GM23338 (cell line): Measurements from ENCODE around the gene ARFIP1. TPM values are rescaled to one million over a fixed set of nuclear protein-coding genes. Genes with fewer than 3 reads are reported as not detected.

Source experiments
- ATAC-seq: fragments of 200-7000 bp; cut with Tn5 transposase; 3 replicates; pipeline ENCODE4 v1.9.1; 2020
- DNase-seq: peaks from one replicate; pipeline ENCODE4 v3.0.0-alpha.2; 2015; ENCODE audit warnings: low spot score
- H2AFZ ChIP-seq: fragments of 200-600 bp; sonication (generic); 2 replicates; pipeline ENCODE4 v1.8.0; 2016; ENCODE audit warnings: antibody characterized with exemption, mild to moderate bottlenecking, moderate library complexity
- H3F3A ChIP-seq: fragments of 200-600 bp; sonication (generic); replicated peaks from 2 replicates; pipeline ENCODE4 v1.8.0; 2017; ENCODE audit warnings: antibody characterized with exemption, mixed run types, low read depth
- H3K27ac ChIP-seq: fragments of 200-600 bp; sonication (generic); 2 replicates; pipeline ENCODE4 v1.6.1; 2016; ENCODE audit warnings: low read depth
- H3K27me3 ChIP-seq: fragments of 200-600 bp; sonication (generic); 2 replicates; pipeline ENCODE4 v1.8.0; 2016; ENCODE audit warnings: mild to moderate bottlenecking, mixed run types, moderate library complexity; ENCODE audit not compliant: insufficient read depth
- H3K36me3 ChIP-seq: fragments of 200-600 bp; sonication (generic); 2 replicates; pipeline ENCODE4 v1.8.0; 2016; ENCODE audit warnings: mild to moderate bottlenecking; ENCODE audit not compliant: insufficient read depth
- H3K4me1 ChIP-seq: fragments of 200-600 bp; sonication (generic); 2 replicates; pipeline ENCODE4 v1.8.0; 2016; ENCODE audit warnings: mild to moderate bottlenecking, moderate library complexity; ENCODE audit not compliant: insufficient read depth
- H3K4me2 ChIP-seq: fragments of 200-600 bp; sonication (generic); 2 replicates; pipeline ENCODE4 v1.7.1; 2017; ENCODE audit warnings: mixed run types
- H3K4me3 ChIP-seq: fragments of 200-600 bp; sonication (generic); 2 replicates; pipeline ENCODE4 v1.6.1; 2016; ENCODE audit warnings: mixed run types
- H3K79me2 ChIP-seq: fragments of 200-600 bp; sonication (generic); replicated peaks from 2 replicates; pipeline ENCODE4 v1.8.0; 2017; ENCODE audit warnings: mild to moderate bottlenecking; ENCODE audit not compliant: insufficient read depth
- H3K9me2 ChIP-seq: fragments of 200-600 bp; sonication (generic); 2 replicates; pipeline ENCODE4 v1.8.0; 2017; ENCODE audit not compliant: insufficient read depth
- H4K20me1 ChIP-seq: fragments of 200-600 bp; sonication (generic); replicated peaks from 2 replicates; pipeline ENCODE4 v1.8.0; 2017; ENCODE audit warnings: mild to moderate bottlenecking; ENCODE audit not compliant: insufficient read depth
- H3K27ac Mint-ChIP-seq: 2 replicates; pipeline ENCODE4 v1.8.0; 2020; ENCODE audit warnings: inconsistent platforms, mild to moderate bottlenecking, moderate library complexity, mixed read lengths
- H3K27me3 Mint-ChIP-seq: 3 replicates; pipeline ENCODE4 v1.8.0; 2022; ENCODE audit warnings: low read depth, mild to moderate bottlenecking, moderate library complexity, mixed read lengths, inconsistent platforms; ENCODE audit not compliant: insufficient read depth, poor library complexity
- H3K36me3 Mint-ChIP-seq: 3 replicates; pipeline ENCODE4 v1.8.0; 2021; ENCODE audit warnings: low read depth, mild to moderate bottlenecking, inconsistent platforms, moderate library complexity, mixed read lengths
- H3K4me1 Mint-ChIP-seq: 3 replicates; pipeline ENCODE4 v1.8.0; 2020; ENCODE audit warnings: mild to moderate bottlenecking, inconsistent platforms, mixed read lengths
- H3K4me3 Mint-ChIP-seq: 3 replicates; pipeline ENCODE4 v1.8.0; 2021; ENCODE audit warnings: moderate library complexity, mild to moderate bottlenecking, inconsistent platforms, mixed read lengths
- H3K9me3 Mint-ChIP-seq: 3 replicates; pipeline ENCODE4 v1.8.0; 2020; ENCODE audit warnings: moderate library complexity, mild to moderate bottlenecking, inconsistent platforms, mixed read lengths
- CTCF ChIP-seq, 2 experiments: fragments of 200-600 bp in 1 of 2; sonication (generic) in 1 of 2; conservative IDR thresholded peaks; 2 replicates each; pipeline versions ENCODE4 v1.5.1 to v1.6.1; 2016 to 2017; ENCODE audit warnings: antibody characterized with exemption in 2 of 2, low read depth in 2 of 2, mild to moderate bottlenecking in 2 of 2, moderate library complexity in 1 of 2
- ETS1 ChIP-seq: IDR thresholded peaks from 2 replicates; pipeline ENCODE4 v1.6.1; 2016; ENCODE audit warnings: antibody characterized with exemption
- EZH2 ChIP-seq: fragments of 200-600 bp; sonication (generic); IDR thresholded peaks from one replicate; pipeline ENCODE4 v1.8.0; 2017; ENCODE audit warnings: antibody characterized with exemption, mild to moderate bottlenecking, low read depth; ENCODE audit not compliant: unreplicated experiment
- EZH2phosphoT487 ChIP-seq: fragments of 200-600 bp; sonication (generic); IDR thresholded peaks from one replicate; pipeline ENCODE4 v1.8.1; 2018; ENCODE audit warnings: antibody characterized with exemption; ENCODE audit not compliant: unreplicated experiment
- POLR2AphosphoS5 ChIP-seq: IDR thresholded peaks from 2 replicates; pipeline ENCODE4 v1.6.1; 2016; ENCODE audit warnings: antibody characterized with exemption, low read depth
- REST ChIP-seq: IDR thresholded peaks from one replicate; pipeline ENCODE4 v1.6.1; 2018; ENCODE audit warnings: antibody characterized with exemption; ENCODE audit not compliant: unreplicated experiment
- STAT1 ChIP-seq: IDR thresholded peaks from one replicate; pipeline ENCODE4 v1.6.1; 2016; ENCODE audit warnings: antibody characterized with exemption; ENCODE audit not compliant: unreplicated experiment
- ZNF114 ChIP-seq: fragments of 250-450 bp; sonication (Bioruptor Pico); IDR thresholded peaks from 2 replicates; pipeline ENCODE4 v1.5.0; 2020; ENCODE audit warnings: mild to moderate bottlenecking, moderate library complexity
- ZNF331 ChIP-seq: fragments of 250-450 bp; sonication (Bioruptor Pico); IDR thresholded peaks from 2 replicates; pipeline ENCODE4 v1.5.0; 2020; ENCODE audit warnings: low read depth, mild to moderate bottlenecking, moderate library complexity
- polyA plus RNA-seq: library from polyadenylated mRNA; unstranded; fragments of >200 nt; fragmentation: Nextera tagmentation; extraction: Ambion mirVana; gene quantifications from 2 replicates; pipeline ENCODE4 v1.2.1, GENCODE V29; 2016
- total RNA-seq: library from RNA; depleted of rRNA; stranded (reverse); fragments of >200 nt; shearing (Covaris generic); gene quantifications from 2 replicates; pipeline ENCODE4 v1.2.3, GENCODE V29; 2014

The ARFIP1 gene
- total and polyA plus RNA-seq, 2 experiments from 2014 or later: 46.0 to 49.6 TPM

- TF ChIP-seq REST: no peak
- no peak for TF ChIP-seq EZH2
Observed at GRCh38 chr4:152856960-152857359, 77.2 kb downstream of the ARFIP1 start (continued).

GRCh38 chr4:152858934-152859333 is 79.2 kb downstream of the ARFIP1 start:
- peaks cover 29% of the 10 kb centered on the region for H3K4me1 ChIP-seq
- H3K4me2 ChIP-seq: no peak overlapping the region
- H2AFZ ChIP-seq: no peak overlapping the region
- Mint-ChIP-seq H3K27ac (no peak overlapping the region), H3K36me3 (peaks cover 12% of the 10 kb centered on the region), H3K4me1 (peaks cover 32% of the 10 kb centered on the region), H3K27me3 (no peaks in the 10 kb centered on the region), H3K4me3 (no peak overlapping the region), H3K9me3 (peaks cover 10% of the 10 kb centered on the region)
- no peaks in the 10 kb centered on the region for H3F3A ChIP-seq
- H3K4me3 ChIP-seq: no peak overlapping the region
- ATAC-seq: no peak
- no peaks in the 10 kb centered on the region for H3K27me3 ChIP-seq
- peaks cover 11% of the 10 kb centered on the region for H3K79me2 ChIP-seq
- no peak for DNase-seq
- H3K27ac ChIP-seq: peak overlapping the region; percentile 69
- H4K20me1 ChIP-seq: no peaks in the 10 kb centered on the region
- H3K9me2 ChIP-seq: no peaks in the 10 kb centered on the region
- no peaks in the 10 kb centered on the region for H3K36me3 ChIP-seq
- TF ChIP-seq STAT1: no peak
- no peak for TF ChIP-seq ZNF331 (CRISPR knock-in tag)
- no peak for TF ChIP-seq EZH2
- no peak for TF ChIP-seq CTCF (conservative IDR thresholded peaks at IDR 0.05; ENCODE audit: low read depth in 2 of 2)
- TF ChIP-seq POLR2AphosphoS5: no peak
- no peak for TF ChIP-seq ETS1
- no peak for TF ChIP-seq REST
- no peak for TF ChIP-seq EZH2phosphoT487
- no peak for TF ChIP-seq ZNF114 (CRISPR knock-in tag)
